Keratinocyte (primary cell): ENCODE data around the gene PRG2.

Experiments used
- EZH2 ChIP-seq: IDR thresholded peaks from one replicate; pipeline ENCODE4 v1.6.1; 2012; ENCODE audit warnings: inconsistent platforms, mild to moderate bottlenecking, low read length, moderate library complexity
- TF ChIP-seq, protein P1 (sequence below), 3 experiments: IDR thresholded peaks in 1 of 3; conservative IDR thresholded peaks in 1 of 3; optimal IDR thresholded peaks in 1 of 3; 2 replicates in 2 of 3; 3 replicates in 1 of 3; pipeline versions ENCODE3 to v1.5.1; 2011; ENCODE audit warnings: low read length in 3 of 3, mild to moderate bottlenecking in 3 of 3, moderate library complexity in 2 of 3, control low read depth in 1 of 3, inconsistent platforms in 1 of 3; ENCODE audit not compliant: insufficient read depth in 2 of 3; ENCODE audit errors: extremely low read depth in 1 of 3

DNA sequence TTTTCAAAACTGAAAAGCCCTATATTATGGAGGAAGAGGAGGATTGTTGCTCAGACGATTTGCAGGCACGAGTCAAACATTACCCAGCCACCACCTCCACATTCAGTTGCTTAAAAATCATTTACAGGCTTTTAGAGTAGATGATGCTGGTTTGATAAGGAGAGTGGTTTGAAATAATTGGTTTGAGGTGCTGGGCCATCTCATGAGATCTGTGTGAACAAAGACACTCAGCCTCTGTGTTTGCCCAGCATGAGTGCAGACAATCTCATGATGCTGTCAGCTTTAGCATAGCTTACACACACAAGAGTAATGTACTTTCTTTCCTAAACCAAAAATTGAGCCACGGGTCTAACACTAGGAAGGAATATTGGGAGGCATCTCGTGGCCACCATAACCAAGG, 32.2 kb upstream of the PRG2 start:
- TF ChIP-seq EZH2: no peak
- TF ChIP-seq, protein P1, sequence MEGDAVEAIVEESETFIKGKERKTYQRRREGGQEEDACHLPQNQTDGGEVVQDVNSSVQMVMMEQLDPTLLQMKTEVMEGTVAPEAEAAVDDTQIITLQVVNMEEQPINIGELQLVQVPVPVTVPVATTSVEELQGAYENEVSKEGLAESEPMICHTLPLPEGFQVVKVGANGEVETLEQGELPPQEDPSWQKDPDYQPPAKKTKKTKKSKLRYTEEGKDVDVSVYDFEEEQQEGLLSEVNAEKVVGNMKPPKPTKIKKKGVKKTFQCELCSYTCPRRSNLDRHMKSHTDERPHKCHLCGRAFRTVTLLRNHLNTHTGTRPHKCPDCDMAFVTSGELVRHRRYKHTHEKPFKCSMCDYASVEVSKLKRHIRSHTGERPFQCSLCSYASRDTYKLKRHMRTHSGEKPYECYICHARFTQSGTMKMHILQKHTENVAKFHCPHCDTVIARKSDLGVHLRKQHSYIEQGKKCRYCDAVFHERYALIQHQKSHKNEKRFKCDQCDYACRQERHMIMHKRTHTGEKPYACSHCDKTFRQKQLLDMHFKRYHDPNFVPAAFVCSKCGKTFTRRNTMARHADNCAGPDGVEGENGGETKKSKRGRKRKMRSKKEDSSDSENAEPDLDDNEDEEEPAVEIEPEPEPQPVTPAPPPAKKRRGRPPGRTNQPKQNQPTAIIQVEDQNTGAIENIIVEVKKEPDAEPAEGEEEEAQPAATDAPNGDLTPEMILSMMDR (optimal IDR thresholded peaks at IDR 0.05 in 1 of 3, IDR thresholded peaks at IDR 0.05 in 1 of 3, conservative IDR thresholded peaks at IDR 0.05 in 1 of 3; ENCODE audit: extremely low read depth in 1 of 3, insufficient read depth in 2 of 3, low read length in 3 of 3): no peak
